Endothelial cell (in vitro differentiated cells): ENCODE results near the gene COL4A3. TPM values are rescaled to one million over a fixed set of nuclear protein-coding genes. Genes with fewer than 3 reads are reported as not detected.

ENCODE experiments used
- DNase-seq: peaks from one replicate; pipeline ENCODE4 v3.0.0; 2021; ENCODE audit warnings: low spot score
- H3K27ac Mint-ChIP-seq: one replicate; pipeline ENCODE4 v1.8.0; 2021; ENCODE audit warnings: mixed read lengths, inconsistent platforms; ENCODE audit not compliant: unreplicated experiment
- H3K27me3 Mint-ChIP-seq: one replicate; pipeline ENCODE4 v1.8.0; 2021; ENCODE audit warnings: mild to moderate bottlenecking, moderate library complexity, mixed read lengths, inconsistent platforms; ENCODE audit not compliant: unreplicated experiment
- H3K36me3 Mint-ChIP-seq: one replicate; pipeline ENCODE4 v1.8.0; 2021; ENCODE audit warnings: mild to moderate bottlenecking, low read depth, mixed read lengths, inconsistent platforms; ENCODE audit not compliant: unreplicated experiment
- H3K4me1 Mint-ChIP-seq: one replicate; pipeline ENCODE4 v1.8.0; 2021; ENCODE audit warnings: mild to moderate bottlenecking, mixed read lengths, inconsistent platforms; ENCODE audit not compliant: unreplicated experiment
- H3K4me3 Mint-ChIP-seq: one replicate; pipeline ENCODE4 v1.8.0; 2021; ENCODE audit warnings: mild to moderate bottlenecking, mixed read lengths, inconsistent platforms; ENCODE audit not compliant: unreplicated experiment
- H3K9me3 Mint-ChIP-seq: one replicate; pipeline ENCODE4 v1.8.0; 2021; ENCODE audit warnings: mixed read lengths, inconsistent platforms; ENCODE audit not compliant: unreplicated experiment
- long read RNA-seq: library from polyadenylated mRNA; unstranded; transcript quantifications from one replicate; pipeline ENCODE4 v2.0.0, GENCODE V29; 2020; ENCODE audit not compliant: unreplicated experiment
- total RNA-seq: library from RNA; stranded (reverse); fragmentation: NEBNext Ultra II Directional; extraction: Animal tissue kit (Norgen Biotek cat#: 25700); gene quantifications from one replicate; pipeline ENCODE4 v1.2.1, GENCODE V29; 2021; ENCODE audit not compliant: unreplicated experiment
- TF ChIP-seq, protein P1 (sequence below): fragments of 200-600 bp; sonication (generic); IDR thresholded peaks from one replicate; pipeline ENCODE4 v1.5.0; 2021; ENCODE audit warnings: antibody characterized with exemption; ENCODE audit not compliant: unreplicated experiment

The COL4A3 gene
- total RNA-seq: not detected
- long read RNA-seq: 0 reads

DNA sequence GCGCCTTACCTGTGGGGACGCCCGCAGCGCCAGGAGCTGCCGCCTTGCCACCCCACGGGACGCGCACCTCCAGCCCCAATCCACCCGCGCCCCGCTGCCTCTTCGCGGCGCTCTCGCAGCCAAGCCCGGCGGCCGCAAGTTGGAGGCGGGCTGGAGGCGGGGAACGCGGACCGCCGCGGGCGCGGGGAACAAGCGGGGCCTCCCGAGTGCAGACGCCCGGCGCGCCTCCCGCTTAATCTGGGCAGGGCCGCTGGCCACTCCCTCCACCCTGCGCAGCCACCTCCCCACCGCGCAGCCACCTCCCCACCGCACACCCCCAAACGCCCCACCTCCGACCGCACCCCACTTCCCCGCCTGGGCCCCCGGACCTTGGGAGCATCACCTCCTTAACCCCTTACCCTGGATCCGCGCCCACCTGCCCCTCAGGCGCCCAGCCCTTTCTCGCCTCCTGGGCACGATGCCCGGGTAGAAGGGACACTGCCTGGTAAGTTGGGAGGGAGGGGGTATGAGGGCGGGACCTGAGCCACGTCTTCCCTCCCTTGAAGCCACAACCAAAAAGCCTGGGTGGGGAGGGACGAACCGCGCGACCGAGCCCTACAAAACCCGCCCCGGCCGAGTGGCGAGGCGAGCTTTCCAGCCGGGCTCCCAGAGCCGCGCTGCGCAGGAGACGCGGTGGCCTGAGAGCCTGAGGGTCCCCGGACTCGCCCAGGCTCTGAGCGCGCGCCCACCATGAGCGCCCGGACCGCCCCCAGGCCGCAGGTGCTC is at the start of gene COL4A3, which contains the start of gene COL4A4:
TSS of gene COL4A3 (plus strand) at position 627 of the 765 bp plus-strand sequence. CDS start at position 730, 103 bp downstream.
TSS of gene COL4A4 (minus strand) at position 208 of the 765 bp plus-strand sequence. CDS start 16,722 bp downstream, outside the sequence.
- Mint-ChIP-seq H3K4me3 (peak within 1 kb of the TSS; percentile 77), H3K4me1 (peaks cover 6% of the 10 kb centered on the region), H3K27me3 (peaks cover 17% of the 10 kb centered on the region), H3K36me3 (no peaks in the 10 kb centered on the region), H3K9me3 (no peaks in the 10 kb centered on the region), H3K27ac (no peak within 1 kb of the TSS)
- peak; percentile 26 for DNase-seq
- TF ChIP-seq, protein P1, sequence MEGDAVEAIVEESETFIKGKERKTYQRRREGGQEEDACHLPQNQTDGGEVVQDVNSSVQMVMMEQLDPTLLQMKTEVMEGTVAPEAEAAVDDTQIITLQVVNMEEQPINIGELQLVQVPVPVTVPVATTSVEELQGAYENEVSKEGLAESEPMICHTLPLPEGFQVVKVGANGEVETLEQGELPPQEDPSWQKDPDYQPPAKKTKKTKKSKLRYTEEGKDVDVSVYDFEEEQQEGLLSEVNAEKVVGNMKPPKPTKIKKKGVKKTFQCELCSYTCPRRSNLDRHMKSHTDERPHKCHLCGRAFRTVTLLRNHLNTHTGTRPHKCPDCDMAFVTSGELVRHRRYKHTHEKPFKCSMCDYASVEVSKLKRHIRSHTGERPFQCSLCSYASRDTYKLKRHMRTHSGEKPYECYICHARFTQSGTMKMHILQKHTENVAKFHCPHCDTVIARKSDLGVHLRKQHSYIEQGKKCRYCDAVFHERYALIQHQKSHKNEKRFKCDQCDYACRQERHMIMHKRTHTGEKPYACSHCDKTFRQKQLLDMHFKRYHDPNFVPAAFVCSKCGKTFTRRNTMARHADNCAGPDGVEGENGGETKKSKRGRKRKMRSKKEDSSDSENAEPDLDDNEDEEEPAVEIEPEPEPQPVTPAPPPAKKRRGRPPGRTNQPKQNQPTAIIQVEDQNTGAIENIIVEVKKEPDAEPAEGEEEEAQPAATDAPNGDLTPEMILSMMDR: no peak

DNA sequence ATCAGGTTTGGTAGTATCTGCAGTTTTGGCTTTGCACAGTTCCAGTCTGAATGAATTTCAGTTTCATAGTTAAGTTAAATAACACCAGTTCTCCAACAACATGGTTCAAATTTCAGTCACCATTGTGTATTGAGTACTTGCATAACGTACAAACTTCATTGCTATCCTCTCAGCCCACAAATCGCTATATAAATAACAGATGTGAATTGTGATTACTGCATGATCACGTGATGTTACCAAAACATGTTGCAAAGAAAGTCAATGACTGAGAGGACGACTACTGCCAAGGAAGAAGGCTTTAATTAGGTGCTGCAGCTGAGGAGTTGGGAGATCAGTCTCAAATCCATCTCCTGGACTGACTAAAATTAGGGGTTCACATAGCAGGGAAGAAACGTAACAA is 48.7 kb upstream of the COL4A3 start:
- H3K9me3 Mint-ChIP-seq: no peaks in the 10 kb centered on the region
- TF ChIP-seq, protein P1: no peak
- no peaks in the 10 kb centered on the region for H3K36me3 Mint-ChIP-seq
- H3K4me1 Mint-ChIP-seq: peaks cover 3% of the 10 kb centered on the region
- H3K27ac Mint-ChIP-seq: no peak overlapping the region
- no peak for DNase-seq
- no peaks in the 10 kb centered on the region for H3K27me3 Mint-ChIP-seq
- H3K4me3 Mint-ChIP-seq: no peak overlapping the region

DNA sequence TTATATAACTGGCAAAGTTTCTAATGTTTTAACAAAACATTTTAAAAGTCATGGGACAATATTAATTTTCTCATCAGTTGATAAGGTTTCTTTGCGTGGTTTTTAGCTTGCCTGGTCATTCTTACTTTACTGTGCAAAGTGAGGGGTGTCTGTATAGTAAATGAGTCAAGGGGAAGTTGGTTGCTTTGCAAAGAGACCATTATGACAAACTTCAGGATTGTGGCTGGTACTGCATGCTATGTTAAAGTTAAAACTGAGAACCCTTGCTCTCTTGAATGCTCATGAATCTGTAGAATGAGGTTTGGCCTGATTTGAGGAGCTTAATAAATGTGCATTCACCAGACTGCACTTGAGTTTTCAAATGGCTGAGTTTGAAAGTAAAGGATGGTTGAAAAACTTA is 47.4 kb upstream of the COL4A3 start:
- no peaks in the 10 kb centered on the region for H3K36me3 Mint-ChIP-seq
- no peak for DNase-seq
- H3K27me3 Mint-ChIP-seq: no peaks in the 10 kb centered on the region
- no peak overlapping the region for H3K27ac Mint-ChIP-seq
- peaks cover 3% of the 10 kb centered on the region for H3K4me1 Mint-ChIP-seq
- H3K9me3 Mint-ChIP-seq: no peaks in the 10 kb centered on the region
- TF ChIP-seq, protein P1: no peak
- no peak overlapping the region for H3K4me3 Mint-ChIP-seq

DNA sequence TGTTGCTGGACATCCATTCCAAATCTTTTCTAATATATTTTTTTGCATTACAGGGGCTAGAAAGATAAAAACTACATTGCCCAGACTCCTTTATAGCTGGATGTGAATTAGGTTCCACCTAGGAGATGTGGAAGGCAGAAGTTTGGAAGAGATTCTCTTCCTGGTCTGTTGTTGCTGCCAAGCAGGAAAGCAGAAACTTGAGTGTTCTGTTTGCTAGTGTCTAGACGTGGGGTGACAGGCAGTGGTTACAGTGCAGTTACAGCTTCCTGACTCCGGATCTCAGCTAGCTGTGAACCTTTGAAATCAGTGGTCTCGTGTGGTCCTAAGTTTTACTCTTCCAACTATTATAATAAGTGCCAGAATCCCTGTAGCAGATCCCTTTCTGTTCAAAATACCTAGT is 46.6 kb upstream of the COL4A3 start:
- Mint-ChIP-seq H3K4me1 (peaks cover 3% of the 10 kb centered on the region), H3K36me3 (no peaks in the 10 kb centered on the region), H3K9me3 (no peaks in the 10 kb centered on the region), H3K27ac (no peak overlapping the region), H3K27me3 (no peaks in the 10 kb centered on the region), H3K4me3 (no peak overlapping the region)
- no peak for DNase-seq
- TF ChIP-seq, protein P1: no peak

DNA sequence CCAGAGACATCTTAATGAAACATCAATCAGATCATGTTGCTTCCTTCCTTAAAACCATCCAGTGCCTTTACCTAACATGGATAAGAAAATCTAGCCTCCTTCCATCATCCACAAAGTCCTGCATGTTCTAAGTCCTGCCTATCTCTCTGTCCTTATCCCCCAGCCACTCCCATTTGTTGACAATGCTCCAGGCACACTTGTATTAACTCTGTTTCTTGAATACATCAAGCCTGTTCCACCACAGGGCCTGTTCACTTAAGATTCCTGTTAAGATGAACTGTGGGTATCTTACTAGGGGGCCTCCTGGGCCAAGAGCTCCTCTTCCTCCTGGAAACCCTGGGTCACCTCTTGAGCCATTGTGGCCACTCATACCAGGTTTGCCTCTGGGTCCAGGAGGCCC is 46.1 kb upstream of the COL4A3 start:
- H3K4me1 Mint-ChIP-seq: peaks cover 3% of the 10 kb centered on the region
- H3K36me3 Mint-ChIP-seq: no peaks in the 10 kb centered on the region
- no peaks in the 10 kb centered on the region for H3K9me3 Mint-ChIP-seq
- TF ChIP-seq, protein P1: no peak
- H3K27me3 Mint-ChIP-seq: no peaks in the 10 kb centered on the region
- DNase-seq: no peak
- no peak overlapping the region for H3K4me3 Mint-ChIP-seq
- no peak overlapping the region for H3K27ac Mint-ChIP-seq
